Left kidney (tissue), 2 donors: ENCODE results near the gene SLC22A5. TPM values are rescaled to one million over a fixed set of nuclear protein-coding genes. Genes with fewer than 3 reads are reported as not detected.

Experiments
- DNase-seq: peaks from one replicate; pipeline ENCODE4 v3.0.0-alpha.2; 2013
- polyA plus RNA-seq: library from polyadenylated mRNA; unstranded; fragments of 120-200 nt; gene quantifications from one replicate; pipeline ENCODE4 v1.2.1, GENCODE V29; 2013; ENCODE audit not compliant: insufficient read length

The SLC22A5 gene
- polyA plus RNA-seq, 1 donor, result 65.8 TPM

DNA sequence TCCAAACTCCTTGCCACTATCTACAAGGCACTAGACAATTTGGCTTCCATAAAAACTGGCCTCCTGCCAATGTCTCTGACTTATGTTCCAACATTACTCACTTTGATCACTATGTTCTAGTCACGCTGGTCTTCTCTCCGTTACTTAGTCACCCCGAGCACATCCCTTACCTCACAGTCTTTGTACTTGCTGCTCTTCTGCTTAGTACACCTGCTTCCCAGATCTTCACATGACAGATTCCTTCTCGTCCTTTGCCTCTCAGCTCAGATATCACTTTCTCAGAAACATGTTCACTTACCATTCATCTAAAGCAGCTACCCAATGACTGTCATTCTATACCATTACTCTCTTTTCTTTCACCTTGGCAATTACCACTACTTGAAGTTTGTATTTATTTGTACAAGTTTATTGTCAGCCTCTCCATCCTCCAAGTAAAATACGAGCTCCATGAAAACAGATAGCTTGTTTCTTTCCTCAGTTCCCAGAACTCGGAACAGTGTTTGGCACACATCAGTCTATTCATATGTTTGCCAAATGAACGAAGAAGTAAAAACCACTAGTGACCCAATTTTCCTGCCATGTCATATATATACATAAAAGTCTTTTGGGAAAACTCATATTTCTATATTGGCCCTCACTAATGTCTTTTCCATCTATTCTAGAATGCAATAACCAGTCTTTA lies 5.9 kb upstream of the SLC22A5 start:
- DNase-seq, result no peak

DNA sequence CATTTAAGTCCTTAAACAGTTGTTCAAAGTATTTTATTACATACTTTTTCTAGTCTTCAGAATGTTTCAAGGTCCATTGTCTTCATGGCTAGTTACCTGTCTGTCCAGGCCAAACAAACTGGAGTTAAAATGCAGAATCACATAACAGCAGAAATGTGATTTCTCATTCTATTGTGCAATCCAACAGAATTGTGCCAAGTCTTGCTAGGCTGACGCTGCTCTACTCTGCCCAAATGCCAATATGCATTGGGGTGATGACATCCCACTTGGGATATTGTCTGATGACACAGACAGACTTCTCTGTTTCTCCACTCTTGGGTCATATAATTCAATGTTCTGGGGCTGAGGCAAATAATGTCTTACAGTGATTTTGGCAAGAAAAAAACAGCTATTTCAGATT lies 5.2 kb upstream of the SLC22A5 start:
- DNase-seq, result no peak

DNA sequence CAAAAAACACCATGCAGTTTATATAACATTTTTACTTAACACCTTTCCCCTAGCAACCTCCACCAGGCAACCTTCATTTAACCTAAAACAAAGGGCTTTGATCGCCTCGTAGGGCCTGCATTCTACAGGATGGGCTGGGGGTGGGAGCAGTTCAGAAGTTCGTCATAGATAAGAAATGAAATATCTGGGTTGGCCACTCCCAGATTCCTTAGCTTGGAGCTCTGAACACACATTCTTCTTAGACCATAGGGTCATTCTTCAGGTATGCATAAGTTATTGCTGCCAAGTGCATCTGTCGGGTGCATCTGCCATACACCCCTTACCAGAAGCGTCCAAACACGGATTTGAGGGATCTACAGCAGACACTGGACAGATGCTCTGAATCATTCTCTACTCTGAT lies 4.3 kb upstream of the SLC22A5 start:
- DNase-seq, result no peak

DNA sequence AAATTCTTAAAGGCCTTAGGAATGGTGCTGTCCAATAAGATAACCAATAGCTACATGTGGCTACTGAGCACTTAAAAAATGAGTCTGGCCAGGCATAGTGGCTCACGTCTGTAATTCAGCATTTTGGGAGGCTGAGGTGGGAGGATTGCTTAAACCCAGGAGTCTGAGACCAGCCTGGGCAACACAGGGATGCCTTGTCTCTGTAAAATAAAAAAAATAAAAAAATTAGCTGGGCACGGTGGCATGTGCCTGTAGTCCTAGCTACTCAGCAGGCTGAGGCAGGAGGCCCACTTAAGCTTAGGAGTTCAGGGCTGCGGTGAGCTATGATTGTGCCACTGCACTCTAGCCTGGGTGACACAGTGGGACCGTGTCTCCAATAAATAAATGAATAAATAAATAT lies 1.3 kb upstream of the SLC22A5 start:
- no peak for DNase-seq

DNA sequence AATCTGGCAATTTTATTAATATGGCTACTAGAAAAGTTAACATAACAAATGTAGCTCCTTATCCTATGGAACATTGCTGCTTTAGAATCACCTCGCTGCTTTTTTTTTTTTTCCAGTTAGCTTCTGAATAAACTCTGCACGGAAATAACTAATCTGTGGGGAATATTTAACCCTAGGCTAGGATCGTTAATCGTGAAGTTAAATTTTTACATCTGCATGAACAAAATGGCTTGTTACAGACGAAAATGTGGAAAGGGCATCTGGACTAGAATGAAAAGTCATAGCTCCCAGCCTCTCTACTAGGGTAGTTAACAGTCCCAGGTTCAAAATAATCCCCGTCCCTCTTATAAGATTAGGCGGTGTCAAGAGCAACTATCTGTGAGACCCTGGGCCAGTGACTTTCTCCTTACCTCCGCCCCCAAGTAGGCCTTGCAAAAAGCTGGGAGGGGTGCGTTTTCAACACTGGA lies 470 bp upstream of the SLC22A5 start:
- no peak for DNase-seq

DNA sequence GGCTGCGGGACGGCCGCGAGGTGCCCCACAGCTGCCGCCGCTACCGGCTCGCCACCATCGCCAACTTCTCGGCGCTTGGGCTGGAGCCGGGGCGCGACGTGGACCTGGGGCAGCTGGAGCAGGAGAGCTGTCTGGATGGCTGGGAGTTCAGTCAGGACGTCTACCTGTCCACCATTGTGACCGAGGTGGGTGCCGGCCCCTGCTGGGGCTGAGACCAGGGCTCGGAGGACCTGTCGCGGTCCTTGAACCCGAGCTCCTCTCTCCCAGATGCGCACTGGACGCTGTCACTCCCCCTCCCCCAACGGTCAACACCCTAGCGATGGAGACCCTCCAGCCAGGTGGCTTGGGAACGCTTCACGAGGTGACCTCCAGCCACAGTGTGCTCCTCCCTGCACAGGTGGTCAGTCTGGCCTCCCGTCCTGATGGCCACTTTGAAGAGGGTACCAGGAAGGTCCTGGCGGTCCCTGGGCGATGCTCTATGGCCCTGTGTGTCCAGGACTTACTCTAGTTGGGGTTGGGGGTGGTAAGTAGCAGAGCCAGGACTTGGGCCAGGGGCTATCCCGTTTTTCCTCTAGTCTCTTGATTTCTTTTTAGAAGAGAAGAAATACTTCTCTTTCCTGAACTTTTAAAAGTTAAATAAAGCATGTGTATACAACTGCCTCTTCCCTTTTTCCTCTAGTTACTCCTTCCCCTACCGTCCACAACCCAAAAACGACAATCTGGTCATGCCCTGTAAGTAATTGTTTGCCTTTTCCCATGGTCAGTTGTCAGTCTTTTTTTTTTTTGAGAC lies 866 bp downstream of the SLC22A5 start:
- DNase-seq, result no peak

DNA sequence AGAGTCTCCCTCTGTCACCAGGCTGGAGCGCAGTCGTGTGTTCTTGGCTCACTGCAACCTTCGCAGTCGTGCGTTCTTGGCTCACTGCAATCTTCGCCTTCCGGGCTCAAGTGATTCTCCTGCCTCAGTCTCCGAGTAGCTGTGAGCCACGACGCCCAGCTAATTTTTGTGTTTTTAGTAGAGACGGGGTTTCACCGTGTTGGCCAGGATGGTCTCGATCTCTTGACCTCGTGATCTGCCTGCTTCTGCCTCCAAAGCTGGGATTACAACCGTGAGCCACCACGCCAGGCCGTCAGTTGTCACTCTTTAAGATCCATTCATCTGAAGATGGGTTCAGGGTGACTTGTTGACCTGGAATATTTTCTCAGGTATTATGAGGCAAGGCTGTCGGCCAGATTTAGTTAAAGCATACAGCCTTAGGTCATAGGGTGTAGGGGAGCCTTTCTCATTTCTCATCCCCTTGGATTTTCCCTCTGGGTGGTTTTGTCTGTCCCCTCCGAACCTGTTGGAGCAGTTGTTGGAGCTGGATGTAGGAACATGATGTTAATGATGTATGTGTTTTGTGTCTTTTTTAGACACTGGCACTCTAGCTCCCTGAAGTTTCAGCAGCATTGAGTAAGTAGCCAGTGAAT lies 1.6 kb downstream of the SLC22A5 start:
- no peak for DNase-seq

DNA sequence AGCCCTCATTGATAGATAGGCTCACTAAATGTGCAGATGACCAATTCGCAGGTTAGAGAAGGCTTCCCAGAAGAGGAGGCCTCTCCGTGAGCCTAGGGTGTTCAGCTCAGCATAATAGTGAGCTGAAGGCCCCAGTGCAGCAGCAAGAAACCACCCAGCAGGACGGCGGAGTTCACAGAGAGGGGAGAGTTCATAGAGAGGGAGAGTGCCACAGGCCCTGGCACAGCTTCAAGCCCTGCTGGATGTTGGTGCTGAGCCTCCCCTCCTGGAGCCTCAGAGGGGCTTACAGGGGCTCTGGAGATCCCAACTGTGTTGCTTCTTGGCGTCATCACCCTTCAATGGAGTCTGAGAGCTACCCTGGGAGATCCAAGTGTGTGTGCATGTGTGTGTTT lies 2.1 kb downstream of the SLC22A5 start:
- DNase-seq, result no peak

DNA sequence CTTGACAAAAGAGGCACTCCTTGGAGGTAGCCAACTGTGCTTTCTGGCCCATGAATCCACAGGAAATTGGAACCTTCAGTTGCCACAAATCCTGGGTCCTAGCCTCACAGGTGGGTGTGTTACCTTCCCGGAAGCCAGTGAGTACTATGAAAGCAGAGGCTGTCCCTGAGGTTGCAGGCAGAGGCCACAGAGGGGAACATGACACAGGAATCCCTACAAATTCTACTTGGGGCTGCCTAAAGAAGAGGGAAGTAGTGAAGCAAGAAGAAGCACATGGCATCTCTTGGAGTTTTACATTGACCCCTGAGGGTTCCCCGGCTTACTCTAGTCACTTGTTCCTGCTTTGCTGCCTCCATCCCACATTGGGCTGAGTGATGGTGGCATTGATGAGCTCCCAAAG lies 2.6 kb downstream of the SLC22A5 start:
- DNase-seq, result no peak

DNA sequence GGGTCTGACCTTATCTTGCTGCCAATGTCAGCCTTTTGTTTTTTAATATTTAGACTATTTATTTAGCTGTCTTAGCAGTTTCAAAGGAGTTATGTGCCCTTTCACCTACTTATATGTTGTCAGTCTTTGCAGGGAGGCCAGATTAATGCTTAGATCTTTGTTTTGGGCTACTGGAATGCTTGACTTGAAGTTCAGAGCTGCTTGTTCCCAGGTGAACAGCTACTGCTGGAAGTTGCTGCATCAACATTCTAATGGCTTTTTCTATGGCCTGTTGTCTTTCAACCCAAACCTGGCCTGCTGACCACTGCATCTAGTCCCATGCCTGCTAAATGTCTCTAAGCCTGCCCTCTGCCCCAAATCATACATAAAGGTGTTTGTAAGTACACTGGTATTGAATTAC lies 3.0 kb downstream of the SLC22A5 start:
- no peak for DNase-seq

DNA sequence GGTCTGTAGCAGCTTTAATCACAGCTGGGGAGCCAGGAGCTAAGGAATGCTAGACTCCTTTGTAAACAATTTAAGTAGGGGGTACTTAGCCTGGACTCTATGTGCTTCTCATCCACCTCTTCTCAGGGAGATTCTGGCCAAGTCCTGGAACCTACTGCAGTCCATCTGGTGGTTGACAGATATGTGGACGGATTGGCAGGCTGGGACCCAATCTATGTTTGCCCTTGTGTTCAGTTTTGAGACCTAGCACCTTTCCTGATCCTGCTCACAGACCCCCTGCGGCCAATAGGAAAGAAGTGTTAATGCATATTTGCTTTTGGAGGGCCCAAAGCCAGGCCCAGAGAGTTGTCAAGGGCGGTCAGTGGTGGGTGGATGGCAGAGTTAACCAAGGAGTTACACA lies 6.4 kb downstream of the SLC22A5 start:
- DNase-seq, result no peak

DNA sequence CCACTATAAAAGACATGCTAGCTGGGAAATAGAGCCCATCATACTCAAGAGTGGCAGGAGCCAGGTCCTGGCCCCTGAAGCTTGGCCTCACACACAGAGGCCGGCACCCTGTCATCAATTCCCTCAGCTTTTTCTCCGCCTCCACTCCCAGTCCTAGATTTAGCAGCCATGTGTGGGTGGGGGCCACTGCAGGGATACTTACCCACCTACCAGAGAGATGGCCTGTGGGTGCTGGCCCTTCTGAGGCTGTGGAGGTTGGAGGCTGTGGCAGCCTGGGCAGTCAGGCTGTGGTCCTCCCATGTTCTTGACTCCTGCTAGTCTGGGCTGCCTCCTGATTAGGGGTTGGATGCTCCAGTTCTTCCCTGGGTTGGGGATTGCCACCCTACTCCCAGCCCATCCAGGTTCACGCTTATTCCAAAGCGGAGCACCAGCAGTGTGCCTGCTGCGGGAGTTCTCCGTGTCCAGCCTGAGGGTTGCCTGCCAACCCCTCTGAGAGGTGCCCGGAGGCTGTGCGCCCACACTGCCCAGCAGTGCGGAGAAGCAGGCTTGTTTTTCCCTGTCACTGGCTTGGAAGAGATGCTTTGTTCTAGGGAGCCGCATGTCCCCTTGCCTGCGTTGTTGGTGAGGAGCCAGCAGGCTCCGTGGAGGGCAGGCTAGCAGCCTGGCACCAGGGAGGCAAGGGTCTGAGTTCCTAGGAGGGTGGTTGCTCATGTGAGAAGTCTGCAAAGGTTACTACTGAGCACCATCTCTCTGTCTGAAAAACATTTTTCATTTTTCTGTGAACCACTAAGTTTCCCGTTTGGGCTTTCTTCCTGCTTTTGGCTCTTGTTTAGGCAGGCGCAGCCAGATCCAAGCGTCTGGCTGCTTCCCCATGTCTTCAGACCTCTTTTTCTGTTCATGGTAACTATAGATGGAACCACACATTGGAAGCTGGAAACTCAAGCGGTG lies 7.5 kb downstream of the SLC22A5 start:
- DNase-seq, result no peak

DNA sequence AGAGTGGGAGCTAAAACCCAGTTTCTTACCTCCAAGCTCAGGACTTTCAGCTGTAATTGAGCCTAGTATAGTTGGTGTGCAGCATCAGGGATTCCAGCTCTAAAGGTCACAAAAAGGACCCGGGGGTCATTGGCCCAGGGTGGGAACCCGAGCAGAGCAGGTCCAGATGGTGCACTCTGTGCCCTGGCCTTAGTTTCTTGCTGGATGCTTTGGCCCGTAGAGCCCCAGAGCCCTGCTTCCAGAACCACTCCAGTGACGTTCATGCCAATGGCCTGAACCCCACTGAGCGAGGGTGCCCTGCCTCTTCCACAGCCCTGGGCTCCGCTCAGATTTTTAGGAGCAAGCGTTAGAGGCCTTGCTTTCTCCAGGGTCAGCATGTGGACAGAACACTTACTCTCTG lies 8.2 kb downstream of the SLC22A5 start:
- DNase-seq, result no peak

DNA sequence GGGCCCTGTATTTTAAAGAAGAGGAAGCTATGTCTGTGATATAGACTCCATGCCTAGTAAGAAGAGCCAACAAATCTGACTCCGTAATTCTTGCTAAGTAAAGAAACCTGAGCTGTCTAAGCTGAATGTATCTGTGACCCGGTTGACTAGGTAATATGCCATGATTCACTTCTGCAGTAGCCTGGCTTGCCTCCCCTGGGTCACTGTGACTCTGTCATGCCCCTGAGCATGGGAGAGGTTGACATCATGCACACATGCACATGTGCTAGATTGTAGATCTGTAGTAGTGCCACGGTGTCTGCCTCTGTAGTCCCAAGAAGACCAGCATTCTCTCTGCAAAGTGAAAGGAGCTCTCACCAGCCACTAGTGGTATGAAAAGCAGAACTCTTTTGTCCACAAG lies 9.1 kb downstream of the SLC22A5 start:
- no peak for DNase-seq

DNA sequence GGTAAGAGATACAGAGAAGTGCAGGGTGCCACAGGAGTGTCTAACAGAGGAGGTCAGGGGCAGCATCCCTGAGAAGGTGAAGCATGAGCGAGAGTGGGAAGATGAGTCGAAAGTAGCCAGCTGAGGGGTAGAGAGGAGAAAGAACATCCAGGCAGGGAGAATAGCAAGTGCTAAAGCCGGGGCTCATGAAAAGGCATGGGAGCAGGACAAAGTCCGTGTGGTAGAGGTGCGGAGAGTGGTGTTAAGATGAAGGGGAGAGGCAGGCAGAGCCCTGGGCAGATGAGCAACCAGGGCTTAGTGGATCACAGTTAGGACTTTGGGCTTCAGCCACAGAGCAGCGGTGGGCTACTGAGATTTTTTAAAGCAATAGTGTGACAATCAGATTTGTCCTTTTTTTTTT lies 10.5 kb downstream of the SLC22A5 start:
- no peak for DNase-seq

DNA sequence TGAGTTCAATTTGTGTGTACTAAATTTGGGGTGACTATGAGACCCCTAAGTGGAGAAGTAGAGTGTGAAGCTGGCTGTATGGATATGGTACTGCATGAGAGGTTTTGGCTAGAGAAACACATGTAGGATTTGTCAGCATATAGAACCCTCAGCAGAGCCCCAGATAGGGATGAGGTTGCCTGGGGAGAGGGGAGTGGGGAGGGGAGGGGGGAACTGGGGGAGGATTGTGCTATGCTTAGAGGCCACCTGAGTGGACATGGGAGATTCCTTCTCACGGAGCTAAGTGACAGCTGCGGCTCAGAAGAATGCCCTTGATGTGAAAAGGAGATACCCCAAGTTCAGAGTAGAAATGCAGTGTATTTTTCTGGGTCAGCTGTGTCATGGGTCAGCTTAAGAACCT lies 11.2 kb downstream of the SLC22A5 start:
- DNase-seq, result no peak

DNA sequence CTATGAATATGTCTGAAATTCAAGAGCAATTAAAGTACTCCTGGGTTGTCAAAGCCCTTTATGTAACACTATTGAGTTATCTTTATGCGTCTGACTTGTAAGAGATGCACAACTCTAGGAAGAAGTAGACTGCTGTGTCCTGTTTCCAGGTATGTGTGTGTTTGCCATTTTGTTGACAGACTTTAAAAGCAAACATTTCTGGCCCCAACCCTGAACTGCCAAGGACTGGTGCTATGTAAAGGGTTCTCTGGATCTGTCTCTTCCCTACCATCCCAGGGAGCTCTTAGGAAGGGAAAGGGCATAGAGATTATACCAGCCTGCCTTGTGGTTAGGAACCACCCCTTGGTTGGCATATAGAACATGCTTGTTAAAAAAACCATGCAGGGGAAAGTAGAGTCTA lies 12.1 kb downstream of the SLC22A5 start:
- no peak for DNase-seq

DNA sequence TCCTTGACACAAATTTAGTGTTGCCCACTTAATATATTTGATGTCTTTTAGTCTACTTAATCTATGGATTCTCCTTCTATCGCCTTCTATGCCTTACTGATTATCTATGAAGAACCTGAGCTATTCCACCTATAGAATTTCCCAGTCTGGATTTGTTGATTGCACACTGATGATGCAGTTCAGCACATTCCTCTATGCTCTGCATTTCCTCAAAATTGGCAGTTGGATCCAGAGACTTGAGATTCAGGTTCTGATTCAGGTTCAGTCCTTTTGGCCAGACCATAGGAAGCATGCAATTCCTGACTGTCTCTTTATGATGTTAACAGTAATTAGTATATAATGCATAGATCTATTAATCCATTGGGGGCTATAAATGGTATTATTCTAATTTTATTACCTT lies 13.8 kb downstream of the SLC22A5 start:
- no peak for DNase-seq

DNA sequence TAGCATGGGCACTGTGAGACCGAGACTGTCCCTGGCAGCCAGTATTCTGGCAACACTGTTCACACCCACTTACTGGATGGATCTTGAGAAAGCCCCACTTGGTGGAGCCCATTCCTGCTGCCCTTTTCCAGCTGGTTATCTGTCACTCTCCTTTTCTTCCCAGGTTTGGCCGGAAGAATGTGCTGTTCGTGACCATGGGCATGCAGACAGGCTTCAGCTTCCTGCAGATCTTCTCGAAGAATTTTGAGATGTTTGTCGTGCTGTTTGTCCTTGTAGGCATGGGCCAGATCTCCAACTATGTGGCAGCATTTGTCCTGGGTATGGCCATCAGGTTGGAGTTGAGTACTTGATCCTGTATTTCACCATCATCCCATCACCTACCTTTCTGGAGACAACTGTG lies 14.5 kb downstream of the SLC22A5 start:
- DNase-seq, result no peak

DNA sequence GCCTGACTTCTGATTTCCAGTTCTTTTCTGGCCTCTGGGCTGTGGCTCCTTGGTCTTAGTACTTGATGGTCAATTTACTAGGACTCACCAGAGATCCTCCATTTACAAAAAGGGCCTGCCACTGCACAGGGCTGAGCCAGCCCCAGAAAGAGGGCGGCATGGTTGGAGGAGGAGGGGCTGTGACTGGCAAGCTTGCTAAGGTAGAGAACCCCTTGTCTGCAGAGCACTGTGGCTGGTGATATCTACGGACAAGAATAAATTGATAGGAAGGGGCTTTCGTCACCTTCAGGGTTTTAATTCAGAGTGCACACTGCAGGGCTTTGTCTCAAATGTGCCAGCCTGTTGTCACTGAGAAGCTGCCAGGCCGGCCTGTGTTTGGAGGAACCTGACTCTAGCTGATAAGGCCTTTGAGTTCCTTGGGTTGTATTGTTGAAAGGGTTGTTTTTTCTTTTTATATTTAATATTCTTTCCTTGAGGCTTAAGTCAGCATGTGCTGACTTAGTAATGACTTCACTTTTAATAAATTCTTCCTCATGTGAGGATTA lies 15.1 kb downstream of the SLC22A5 start:
- DNase-seq, result no peak

DNA sequence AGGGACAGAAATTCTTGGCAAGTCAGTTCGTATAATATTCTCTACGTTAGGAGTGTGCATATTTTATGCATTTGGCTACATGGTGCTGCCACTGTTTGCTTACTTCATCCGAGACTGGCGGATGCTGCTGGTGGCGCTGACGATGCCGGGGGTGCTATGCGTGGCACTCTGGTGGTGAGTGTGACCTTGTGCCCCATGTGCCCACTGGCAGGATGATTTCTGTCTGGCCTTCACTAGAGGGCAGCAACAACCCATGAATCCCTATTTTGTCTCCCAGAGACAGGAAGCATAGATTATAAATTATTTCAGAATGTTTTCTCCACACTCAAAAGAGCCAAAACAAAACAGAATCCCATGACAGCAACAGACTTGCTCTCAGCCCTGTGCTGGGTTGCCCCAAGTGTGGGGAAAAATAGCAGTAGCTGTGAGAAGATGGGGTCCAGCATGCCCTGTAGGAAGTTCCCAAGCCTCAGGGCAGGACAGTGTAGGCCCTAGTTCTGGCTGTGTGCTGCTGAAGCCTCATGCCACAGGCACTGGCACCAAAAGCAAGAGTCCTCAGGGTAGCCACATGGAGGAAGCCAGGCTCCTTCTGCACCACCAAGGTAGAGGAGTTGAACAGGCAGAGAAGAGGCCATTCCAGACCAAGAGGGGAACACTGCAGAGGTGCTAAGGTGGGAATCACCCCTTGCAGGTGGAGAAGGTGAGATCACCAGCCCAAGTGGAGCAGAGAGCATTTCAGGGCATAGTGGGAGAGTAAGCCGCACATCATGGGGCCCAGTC lies 16.0 kb downstream of the SLC22A5 start:
- DNase-seq, result no peak
